A673 (cell line): ENCODE data around the gene FBXO41.

ENCODE experiments used
- EZH2 ChIP-seq: fragments of 200-600 bp; sonication (generic); IDR thresholded peaks from 2 replicates; pipeline ENCODE4 v1.6.1; 2017; ENCODE audit warnings: borderline replicate concordance, low read depth, mild to moderate bottlenecking, mixed read lengths, antibody characterized with exemption, low read length; ENCODE audit not compliant: poor library complexity, severe bottlenecking
- TF ChIP-seq, protein P1 (sequence below): fragments of 300-800, 200-600 bp; sonication (generic); conservative IDR thresholded peaks from 2 replicates; pipeline ENCODE4 v1.5.1; 2017; ENCODE audit warnings: low read depth, mild to moderate bottlenecking, antibody characterized with exemption, low read length, moderate library complexity, mixed read lengths

GRCh38 chr2:73217160-73217559 is 67.1 kb downstream of the FBXO41 start:
- TF ChIP-seq, protein P1, sequence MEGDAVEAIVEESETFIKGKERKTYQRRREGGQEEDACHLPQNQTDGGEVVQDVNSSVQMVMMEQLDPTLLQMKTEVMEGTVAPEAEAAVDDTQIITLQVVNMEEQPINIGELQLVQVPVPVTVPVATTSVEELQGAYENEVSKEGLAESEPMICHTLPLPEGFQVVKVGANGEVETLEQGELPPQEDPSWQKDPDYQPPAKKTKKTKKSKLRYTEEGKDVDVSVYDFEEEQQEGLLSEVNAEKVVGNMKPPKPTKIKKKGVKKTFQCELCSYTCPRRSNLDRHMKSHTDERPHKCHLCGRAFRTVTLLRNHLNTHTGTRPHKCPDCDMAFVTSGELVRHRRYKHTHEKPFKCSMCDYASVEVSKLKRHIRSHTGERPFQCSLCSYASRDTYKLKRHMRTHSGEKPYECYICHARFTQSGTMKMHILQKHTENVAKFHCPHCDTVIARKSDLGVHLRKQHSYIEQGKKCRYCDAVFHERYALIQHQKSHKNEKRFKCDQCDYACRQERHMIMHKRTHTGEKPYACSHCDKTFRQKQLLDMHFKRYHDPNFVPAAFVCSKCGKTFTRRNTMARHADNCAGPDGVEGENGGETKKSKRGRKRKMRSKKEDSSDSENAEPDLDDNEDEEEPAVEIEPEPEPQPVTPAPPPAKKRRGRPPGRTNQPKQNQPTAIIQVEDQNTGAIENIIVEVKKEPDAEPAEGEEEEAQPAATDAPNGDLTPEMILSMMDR: no peak
- no peak for TF ChIP-seq EZH2
